Nephron (organoid): ENCODE data around the gene DEFB121.

Experiments
- H3K27ac Mint-ChIP-seq, 3 experiments: 2 replicates each; pipeline ENCODE4 v1.8.0; 2020; ENCODE audit warnings: mixed read lengths in 3 of 3, mild to moderate bottlenecking in 2 of 3, moderate library complexity in 1 of 3
- H3K27me3 Mint-ChIP-seq: 2 replicates; pipeline ENCODE4 v1.8.0; 2021; ENCODE audit warnings: low read depth, mild to moderate bottlenecking, moderate library complexity, mixed read lengths
- H3K36me3 Mint-ChIP-seq: 2 replicates; pipeline ENCODE4 v1.8.0; 2020; ENCODE audit warnings: low read depth, mixed read lengths
- H3K4me1 Mint-ChIP-seq: 2 replicates; pipeline ENCODE4 v1.8.0; 2020; ENCODE audit warnings: mixed read lengths
- H3K4me3 Mint-ChIP-seq, 3 experiments: 2 replicates each; pipeline ENCODE4 v1.8.0; 2020; ENCODE audit warnings: mild to moderate bottlenecking in 3 of 3, mixed read lengths in 3 of 3, moderate library complexity in 2 of 3
- H3K9me3 Mint-ChIP-seq: 2 replicates; pipeline ENCODE4 v1.8.0; 2020; ENCODE audit warnings: mixed read lengths
- CTCF ChIP-seq, 3 experiments: fragments of 200-600 bp; sonication (generic); IDR thresholded peaks; one replicate each; pipeline ENCODE4 v1.5.0; 2021; ENCODE audit warnings: antibody characterized with exemption in 3 of 3; ENCODE audit not compliant: unreplicated experiment in 3 of 3

Gene DEFB121

GRCh38 chr20:31406115-31406514, at the start of gene DEFB121:
DEFB121 (minus strand) TSS chr20:31406215; CDS start chr20:31406152, 63 bp downstream.
- Mint-ChIP-seq H3K36me3 (no peaks in the 10 kb centered on the region), H3K27me3 (no peaks in the 10 kb centered on the region), H3K9me3 (peaks cover 22% of the 10 kb centered on the region), H3K4me1 (no peaks in the 10 kb centered on the region), H3K27ac (no peak within 1 kb of the TSS), H3K4me3 (peak within 1 kb of the TSS in 1 of 3 experiments; percentile 2)
- no peak for TF ChIP-seq CTCF (IDR thresholded peaks at IDR 0.05; ENCODE audit: unreplicated experiment in 3 of 3)

- Mint-ChIP-seq H3K36me3 (no peaks in the 10 kb centered on the region), H3K27ac (no peak overlapping the region), H3K27me3 (no peaks in the 10 kb centered on the region), H3K4me3 (no peak overlapping the region), H3K4me1 (no peaks in the 10 kb centered on the region), H3K9me3 (peaks cover 8% of the 10 kb centered on the region)
- TF ChIP-seq CTCF (IDR thresholded peaks at IDR 0.05; ENCODE audit: unreplicated experiment in 3 of 3), result no peak
Observed at GRCh38 chr20:31454361-31454760, 48.3 kb upstream of the DEFB121 start.

GRCh38 chr20:31452575-31452974, 46.6 kb upstream of the DEFB121 start:
- Mint-ChIP-seq H3K27ac (no peak overlapping the region), H3K36me3 (no peaks in the 10 kb centered on the region), H3K4me3 (no peak overlapping the region), H3K4me1 (no peaks in the 10 kb centered on the region), H3K9me3 (peaks cover 18% of the 10 kb centered on the region), H3K27me3 (no peaks in the 10 kb centered on the region)
- TF ChIP-seq CTCF (IDR thresholded peaks at IDR 0.05; ENCODE audit: unreplicated experiment in 3 of 3), result no peak

- H3K4me1 Mint-ChIP-seq, result no peaks in the 10 kb centered on the region
- H3K36me3 Mint-ChIP-seq, result no peaks in the 10 kb centered on the region
- no peak overlapping the region for H3K27ac Mint-ChIP-seq
- no peak for TF ChIP-seq CTCF (IDR thresholded peaks at IDR 0.05; ENCODE audit: unreplicated experiment in 3 of 3)
- no peak overlapping the region for H3K4me3 Mint-ChIP-seq
- H3K27me3 Mint-ChIP-seq, result no peaks in the 10 kb centered on the region
- peaks cover 21% of the 10 kb centered on the region for H3K9me3 Mint-ChIP-seq
Observed at GRCh38 chr20:31449511-31450414, 43.7 kb upstream of the DEFB121 start.

- Mint-ChIP-seq H3K4me3 (no peak overlapping the region), H3K4me1 (no peaks in the 10 kb centered on the region), H3K27ac (no peak overlapping the region), H3K36me3 (no peaks in the 10 kb centered on the region), H3K27me3 (no peaks in the 10 kb centered on the region), H3K9me3 (peaks cover 27% of the 10 kb centered on the region)
- TF ChIP-seq CTCF (IDR thresholded peaks at IDR 0.05; ENCODE audit: unreplicated experiment in 3 of 3), result no peak
Observed at GRCh38 chr20:31446084-31446819, 40.2 kb upstream of the DEFB121 start.
